ENCODE data around the gene HTD2.

DNA sequence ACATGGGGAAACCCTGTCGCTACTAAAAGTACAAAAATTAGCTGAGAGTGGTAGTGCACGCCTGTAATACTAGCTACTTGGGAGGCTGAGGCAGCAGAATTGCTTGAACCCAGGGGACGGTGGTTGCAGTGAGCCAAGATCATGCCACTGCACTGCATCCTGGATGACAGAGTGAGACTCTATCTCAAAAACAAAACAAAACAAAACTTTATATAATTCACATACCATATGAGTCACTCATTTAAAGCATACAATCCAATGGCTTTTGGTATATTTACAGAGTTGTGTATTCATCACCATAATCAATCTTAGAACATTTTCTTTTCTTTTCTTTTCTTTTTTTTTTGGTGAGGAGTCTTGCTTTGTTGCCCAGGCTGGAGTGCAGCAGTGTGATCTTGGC is 35.1 kb downstream of the HTD2 start:
- TF ChIP-seq, protein P1, sequence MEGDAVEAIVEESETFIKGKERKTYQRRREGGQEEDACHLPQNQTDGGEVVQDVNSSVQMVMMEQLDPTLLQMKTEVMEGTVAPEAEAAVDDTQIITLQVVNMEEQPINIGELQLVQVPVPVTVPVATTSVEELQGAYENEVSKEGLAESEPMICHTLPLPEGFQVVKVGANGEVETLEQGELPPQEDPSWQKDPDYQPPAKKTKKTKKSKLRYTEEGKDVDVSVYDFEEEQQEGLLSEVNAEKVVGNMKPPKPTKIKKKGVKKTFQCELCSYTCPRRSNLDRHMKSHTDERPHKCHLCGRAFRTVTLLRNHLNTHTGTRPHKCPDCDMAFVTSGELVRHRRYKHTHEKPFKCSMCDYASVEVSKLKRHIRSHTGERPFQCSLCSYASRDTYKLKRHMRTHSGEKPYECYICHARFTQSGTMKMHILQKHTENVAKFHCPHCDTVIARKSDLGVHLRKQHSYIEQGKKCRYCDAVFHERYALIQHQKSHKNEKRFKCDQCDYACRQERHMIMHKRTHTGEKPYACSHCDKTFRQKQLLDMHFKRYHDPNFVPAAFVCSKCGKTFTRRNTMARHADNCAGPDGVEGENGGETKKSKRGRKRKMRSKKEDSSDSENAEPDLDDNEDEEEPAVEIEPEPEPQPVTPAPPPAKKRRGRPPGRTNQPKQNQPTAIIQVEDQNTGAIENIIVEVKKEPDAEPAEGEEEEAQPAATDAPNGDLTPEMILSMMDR (IDR thresholded peaks at IDR 0.05) = no peak
- no peak for TF ChIP-seq EZH2 (IDR thresholded peaks at IDR 0.05; ENCODE audit: borderline replicate concordance, insufficient read depth, low read depth, low read length, poor library complexity, severe bottlenecking)

Measured in B cell (primary cell).